ENCODE data around the gene EMCN.

The EMCN gene

GRCh38 chr4:100483796-100484195, 34.0 kb downstream of the EMCN start:
- no peak overlapping the region for H3K4me3 ChIP-seq (ENCODE audit: control insufficient read depth, low read depth, low read length)
- TF ChIP-seq, protein P1, sequence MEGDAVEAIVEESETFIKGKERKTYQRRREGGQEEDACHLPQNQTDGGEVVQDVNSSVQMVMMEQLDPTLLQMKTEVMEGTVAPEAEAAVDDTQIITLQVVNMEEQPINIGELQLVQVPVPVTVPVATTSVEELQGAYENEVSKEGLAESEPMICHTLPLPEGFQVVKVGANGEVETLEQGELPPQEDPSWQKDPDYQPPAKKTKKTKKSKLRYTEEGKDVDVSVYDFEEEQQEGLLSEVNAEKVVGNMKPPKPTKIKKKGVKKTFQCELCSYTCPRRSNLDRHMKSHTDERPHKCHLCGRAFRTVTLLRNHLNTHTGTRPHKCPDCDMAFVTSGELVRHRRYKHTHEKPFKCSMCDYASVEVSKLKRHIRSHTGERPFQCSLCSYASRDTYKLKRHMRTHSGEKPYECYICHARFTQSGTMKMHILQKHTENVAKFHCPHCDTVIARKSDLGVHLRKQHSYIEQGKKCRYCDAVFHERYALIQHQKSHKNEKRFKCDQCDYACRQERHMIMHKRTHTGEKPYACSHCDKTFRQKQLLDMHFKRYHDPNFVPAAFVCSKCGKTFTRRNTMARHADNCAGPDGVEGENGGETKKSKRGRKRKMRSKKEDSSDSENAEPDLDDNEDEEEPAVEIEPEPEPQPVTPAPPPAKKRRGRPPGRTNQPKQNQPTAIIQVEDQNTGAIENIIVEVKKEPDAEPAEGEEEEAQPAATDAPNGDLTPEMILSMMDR (conservative IDR thresholded peaks at IDR 0.05; ENCODE audit: control insufficient read depth, insufficient read depth, low read depth, low read length): no peak
- DNase-seq (ENCODE audit: low read depth): no peak

- no peak for DNase-seq (ENCODE audit: low read depth)
- TF ChIP-seq, protein P1 (conservative IDR thresholded peaks at IDR 0.05; ENCODE audit: control insufficient read depth, insufficient read depth, low read depth, low read length): no peak
- no peak overlapping the region for H3K4me3 ChIP-seq (ENCODE audit: control insufficient read depth, low read depth, low read length)
Observed at GRCh38 chr4:100479971-100480370, 37.9 kb downstream of the EMCN start.

- TF ChIP-seq, protein P1 (conservative IDR thresholded peaks at IDR 0.05; ENCODE audit: control insufficient read depth, insufficient read depth, low read depth, low read length): no peak
- no peak for DNase-seq (ENCODE audit: low read depth)
- H3K4me3 ChIP-seq (ENCODE audit: control insufficient read depth, low read depth, low read length): no peak overlapping the region
Observed at GRCh38 chr4:100469555-100469954, 48.3 kb downstream of the EMCN start.

DNA sequence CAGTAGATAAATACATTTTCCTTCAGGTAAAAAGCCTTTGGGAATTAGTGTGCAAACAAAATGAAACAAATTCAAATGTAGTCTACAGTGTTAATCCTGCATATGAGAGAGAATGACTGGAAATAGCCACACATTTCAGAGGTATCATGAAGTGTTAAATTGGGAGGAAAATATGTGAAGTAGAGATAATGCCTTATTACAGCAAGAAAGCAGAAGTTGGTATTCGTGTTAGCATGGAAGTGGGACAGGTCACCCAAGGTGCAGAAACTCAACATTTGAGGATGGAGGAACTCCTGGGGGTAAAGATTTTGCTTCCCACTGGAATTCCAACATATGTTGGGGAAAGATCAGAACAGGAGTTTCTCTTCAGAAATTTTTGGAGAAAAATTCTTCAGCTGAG, 51.3 kb downstream of the EMCN start:
- H3K4me3 ChIP-seq (ENCODE audit: control insufficient read depth, low read depth, low read length): no peak overlapping the region
- TF ChIP-seq, protein P1 (conservative IDR thresholded peaks at IDR 0.05; ENCODE audit: control insufficient read depth, insufficient read depth, low read depth, low read length): no peak
- DNase-seq (ENCODE audit: low read depth): no peak

- TF ChIP-seq, protein P1 (conservative IDR thresholded peaks at IDR 0.05; ENCODE audit: control insufficient read depth, insufficient read depth, low read depth, low read length): no peak
- DNase-seq (ENCODE audit: low read depth): peak; percentile 67
- no peak overlapping the region for H3K4me3 ChIP-seq (ENCODE audit: control insufficient read depth, low read depth, low read length)
Observed at GRCh38 chr4:100461807-100462605, 55.8 kb downstream of the EMCN start.

GRCh38 chr4:100450449-100450848, 67.4 kb downstream of the EMCN start:
- peak; percentile 79 for DNase-seq (ENCODE audit: low read depth)
- H3K4me3 ChIP-seq (ENCODE audit: control insufficient read depth, low read depth, low read length): no peak overlapping the region
- TF ChIP-seq, protein P1 (conservative IDR thresholded peaks at IDR 0.05; ENCODE audit: control insufficient read depth, insufficient read depth, low read depth, low read length): no peak

Data from fibroblast of mammary gland (primary cell).